Mucosa of stomach (tissue), 1 donor: Measurements from ENCODE around the gene IBA57.

Experiments used
- H3K27me3 ChIP-seq: one replicate; pipeline ENCODE4 v1.7.0; 2013; ENCODE audit warnings: mild to moderate bottlenecking, low read length; ENCODE audit not compliant: control insufficient read depth, insufficient read depth
- H3K36me3 ChIP-seq: one replicate; pipeline ENCODE4 v1.7.0; 2013; ENCODE audit warnings: low read length; ENCODE audit not compliant: control insufficient read depth, insufficient read depth
- H3K4me1 ChIP-seq: one replicate; pipeline ENCODE4 v1.7.0; 2013; ENCODE audit warnings: mild to moderate bottlenecking, low read length; ENCODE audit not compliant: control insufficient read depth, insufficient read depth
- H3K4me3 ChIP-seq: one replicate; pipeline ENCODE4 v1.7.0; 2013; ENCODE audit warnings: low read length
- H3K9ac ChIP-seq: one replicate; pipeline ENCODE4 v1.7.0; 2013; ENCODE audit warnings: mild to moderate bottlenecking, low read length, moderate library complexity
- H3K9me3 ChIP-seq: one replicate; pipeline ENCODE4 v1.7.0; 2013; ENCODE audit warnings: mild to moderate bottlenecking, low read length, moderate library complexity; ENCODE audit not compliant: control insufficient read depth
- donor health status: Pancreatic carcinoma.

The IBA57 gene

GRCh38 chr1:228165372-228166169 lies at the start of gene IBA57:
IBA57 (plus strand) TSS chr1:228165804; CDS start chr1:228165817, 13 bp downstream.
- Histone ChIP-seq H3K27me3 (peaks cover 5% of the 10 kb centered on the region), H3K9ac (peak within 1 kb of the TSS; percentile 80), H3K4me1 (peaks cover 31% of the 10 kb centered on the region), H3K9me3 (no peaks in the 10 kb centered on the region), H3K4me3 (peak within 1 kb of the TSS; percentile 55), H3K36me3 (no peaks in the 10 kb centered on the region)

- no peaks in the 10 kb centered on the region for H3K27me3 ChIP-seq
- no peak overlapping the region for H3K9ac ChIP-seq
- no peak overlapping the region for H3K4me3 ChIP-seq
- no peaks in the 10 kb centered on the region for H3K9me3 ChIP-seq
- no peaks in the 10 kb centered on the region for H3K36me3 ChIP-seq
- no peaks in the 10 kb centered on the region for H3K4me1 ChIP-seq
These were observed 48.3 kb upstream of the IBA57 start for GRCh38 chr1:228117335-228117734.

GRCh38 chr1:228118040-228118439 lies 47.6 kb upstream of the IBA57 start:
- Histone ChIP-seq H3K4me3 (no peak overlapping the region), H3K4me1 (no peaks in the 10 kb centered on the region), H3K9me3 (no peaks in the 10 kb centered on the region), H3K9ac (no peak overlapping the region), H3K27me3 (no peaks in the 10 kb centered on the region), H3K36me3 (no peaks in the 10 kb centered on the region)

GRCh38 chr1:228120351-228120750 lies 45.3 kb upstream of the IBA57 start:
- no peaks in the 10 kb centered on the region for H3K27me3 ChIP-seq
- no peak overlapping the region for H3K9ac ChIP-seq
- no peaks in the 10 kb centered on the region for H3K36me3 ChIP-seq
- H3K4me3 ChIP-seq: no peak overlapping the region
- H3K9me3 ChIP-seq: no peaks in the 10 kb centered on the region
- H3K4me1 ChIP-seq: no peaks in the 10 kb centered on the region

- H3K9me3 ChIP-seq: no peaks in the 10 kb centered on the region
- H3K36me3 ChIP-seq: no peaks in the 10 kb centered on the region
- no peak overlapping the region for H3K9ac ChIP-seq
- no peak overlapping the region for H3K4me3 ChIP-seq
- no peaks in the 10 kb centered on the region for H3K27me3 ChIP-seq
- no peaks in the 10 kb centered on the region for H3K4me1 ChIP-seq
These were observed 44.6 kb upstream of the IBA57 start for GRCh38 chr1:228120857-228121489.

- no peak overlapping the region for H3K4me3 ChIP-seq
- no peaks in the 10 kb centered on the region for H3K36me3 ChIP-seq
- no peaks in the 10 kb centered on the region for H3K27me3 ChIP-seq
- H3K4me1 ChIP-seq: no peaks in the 10 kb centered on the region
- H3K9me3 ChIP-seq: no peaks in the 10 kb centered on the region
- no peak overlapping the region for H3K9ac ChIP-seq
These were observed 42.6 kb upstream of the IBA57 start for GRCh38 chr1:228122921-228123441.

DNA sequence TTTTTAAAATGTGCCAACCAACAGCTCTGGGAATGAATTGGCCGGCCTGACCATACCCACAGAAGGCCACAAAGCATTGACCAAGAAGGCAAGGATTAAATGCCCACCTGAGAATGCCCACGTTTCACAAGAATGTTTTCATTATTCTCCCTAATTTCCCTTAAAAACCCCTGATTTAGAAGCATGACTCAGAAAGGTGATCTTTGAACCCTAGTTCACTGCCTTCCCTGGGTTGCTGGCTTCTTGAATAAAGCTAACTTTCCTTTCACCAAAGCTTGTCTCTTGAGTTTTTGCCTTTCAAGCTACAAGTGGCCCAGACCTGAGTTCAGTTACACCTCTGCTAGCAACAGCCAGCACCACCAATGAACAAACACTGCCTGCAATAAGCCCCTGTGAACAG lies 42.1 kb upstream of the IBA57 start:
- Histone ChIP-seq H3K9me3 (no peaks in the 10 kb centered on the region), H3K36me3 (no peaks in the 10 kb centered on the region), H3K4me3 (no peak overlapping the region), H3K27me3 (no peaks in the 10 kb centered on the region), H3K4me1 (no peaks in the 10 kb centered on the region), H3K9ac (no peak overlapping the region)

- no peaks in the 10 kb centered on the region for H3K27me3 ChIP-seq
- no peaks in the 10 kb centered on the region for H3K9me3 ChIP-seq
- H3K4me3 ChIP-seq: no peak overlapping the region
- no peaks in the 10 kb centered on the region for H3K4me1 ChIP-seq
- H3K36me3 ChIP-seq: no peaks in the 10 kb centered on the region
- no peak overlapping the region for H3K9ac ChIP-seq
These were observed 40.4 kb upstream of the IBA57 start for GRCh38 chr1:228125185-228125584.

DNA sequence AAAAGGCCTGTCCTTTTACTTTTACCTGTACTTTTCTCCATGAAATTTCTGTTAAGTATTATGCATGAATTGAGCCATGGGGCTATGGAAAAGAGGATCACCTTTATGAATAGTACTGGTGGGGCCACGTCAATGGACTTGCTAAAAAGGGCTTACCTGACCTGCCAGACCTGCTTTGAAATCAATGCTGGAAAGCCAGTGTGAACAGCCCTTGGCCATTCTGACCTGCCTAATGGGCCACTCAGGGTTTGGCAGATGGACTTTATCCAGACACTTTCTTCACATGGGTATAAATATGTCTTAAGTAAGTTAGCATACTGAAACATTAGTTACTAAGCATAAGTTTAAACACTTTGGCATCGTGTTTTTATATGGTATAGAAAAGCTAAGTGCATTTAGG lies 33.8 kb upstream of the IBA57 start:
- Histone ChIP-seq H3K9me3 (no peaks in the 10 kb centered on the region), H3K4me3 (no peak overlapping the region), H3K9ac (no peak overlapping the region), H3K36me3 (no peaks in the 10 kb centered on the region), H3K27me3 (no peaks in the 10 kb centered on the region), H3K4me1 (peaks cover 7% of the 10 kb centered on the region)

DNA sequence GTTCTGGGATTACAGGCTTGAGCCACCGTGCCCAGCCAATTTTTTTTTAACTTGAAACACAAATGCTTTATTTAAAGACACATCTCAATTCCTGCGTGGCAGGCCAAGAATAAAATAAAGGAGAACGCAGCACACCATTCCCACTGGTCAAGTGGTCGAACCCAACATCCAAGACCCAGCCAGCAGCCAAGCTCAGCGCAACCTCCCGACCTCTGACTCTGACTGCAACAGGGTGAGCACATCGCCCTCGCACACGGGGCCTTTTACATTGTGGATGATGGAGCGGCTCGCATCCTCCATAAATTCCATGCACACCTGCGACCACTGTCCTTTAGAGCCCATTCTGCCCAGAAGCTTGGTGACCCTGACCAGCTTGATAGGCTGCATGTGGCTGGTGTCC lies 31.0 kb upstream of the IBA57 start:
- H3K36me3 ChIP-seq: no peaks in the 10 kb centered on the region
- no peaks in the 10 kb centered on the region for H3K27me3 ChIP-seq
- no peak overlapping the region for H3K9ac ChIP-seq
- H3K4me3 ChIP-seq: no peak overlapping the region
- peaks cover 10% of the 10 kb centered on the region for H3K4me1 ChIP-seq
- no peaks in the 10 kb centered on the region for H3K9me3 ChIP-seq

DNA sequence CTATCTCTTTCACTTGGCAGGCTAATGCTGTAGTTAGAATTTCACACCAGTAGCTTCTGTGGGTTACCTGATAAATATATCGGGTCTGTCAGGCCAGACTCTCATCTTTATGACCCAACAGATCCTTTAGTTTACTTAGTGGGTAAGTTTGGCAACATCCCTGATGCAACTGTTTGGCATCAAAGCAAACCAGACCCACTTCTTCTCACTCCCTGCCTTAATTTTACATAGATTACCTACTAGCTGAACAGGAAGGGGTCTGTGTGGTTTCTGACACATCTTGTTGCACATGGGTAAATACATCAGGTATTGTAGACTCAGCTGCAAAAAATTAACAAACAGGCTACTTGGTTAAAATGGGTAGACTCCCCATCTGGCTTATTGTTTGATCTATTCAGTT lies 28.7 kb upstream of the IBA57 start:
- Histone ChIP-seq H3K36me3 (no peaks in the 10 kb centered on the region), H3K9me3 (no peaks in the 10 kb centered on the region), H3K4me1 (peaks cover 15% of the 10 kb centered on the region)

DNA sequence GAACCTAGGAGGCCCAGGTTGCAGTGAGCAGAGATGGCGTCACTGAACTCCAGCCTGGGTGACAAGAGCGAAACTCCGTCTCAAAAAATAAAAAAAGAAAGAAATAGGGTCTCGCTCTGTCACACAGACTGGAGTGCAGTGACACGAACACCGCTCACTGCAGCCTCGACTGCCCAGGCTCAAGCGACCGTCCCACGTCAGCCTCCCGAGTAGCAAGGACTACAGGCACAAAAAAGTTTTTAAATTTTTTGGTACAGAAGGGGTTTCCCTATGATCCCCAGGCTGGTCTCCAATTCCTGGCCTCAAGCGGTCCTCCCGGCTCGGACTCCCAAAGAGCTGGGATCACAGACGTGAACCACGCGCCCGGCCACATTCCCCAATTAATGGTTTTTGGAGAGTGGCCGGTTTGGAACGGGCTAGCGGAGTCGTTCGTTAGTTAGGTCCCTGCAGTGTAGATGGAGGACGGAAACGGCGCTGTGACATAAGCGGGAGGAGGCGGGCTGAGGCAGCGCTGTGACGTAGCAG lies 26.1 kb upstream of the IBA57 start:
- H3K36me3 ChIP-seq: no peaks in the 10 kb centered on the region
- peaks cover 40% of the 10 kb centered on the region for H3K4me1 ChIP-seq
- no peaks in the 10 kb centered on the region for H3K9me3 ChIP-seq
- H3K27me3 ChIP-seq: no peaks in the 10 kb centered on the region
- peak overlapping the region; percentile 80 for H3K4me3 ChIP-seq
- H3K9ac ChIP-seq: peak overlapping the region; percentile 76

More for the DNA sequence above, 28.7 kb upstream of the IBA57 start:
- Histone ChIP-seq H3K27me3 (no peaks in the 10 kb centered on the region), H3K4me3 (no peak overlapping the region), H3K9ac (no peak overlapping the region)
